ENCODE results near the gene PTDSS2.

GRCh38 chr11:508956-509355 lies 58.9 kb downstream of the PTDSS2 start:
- TF ChIP-seq, protein P1, sequence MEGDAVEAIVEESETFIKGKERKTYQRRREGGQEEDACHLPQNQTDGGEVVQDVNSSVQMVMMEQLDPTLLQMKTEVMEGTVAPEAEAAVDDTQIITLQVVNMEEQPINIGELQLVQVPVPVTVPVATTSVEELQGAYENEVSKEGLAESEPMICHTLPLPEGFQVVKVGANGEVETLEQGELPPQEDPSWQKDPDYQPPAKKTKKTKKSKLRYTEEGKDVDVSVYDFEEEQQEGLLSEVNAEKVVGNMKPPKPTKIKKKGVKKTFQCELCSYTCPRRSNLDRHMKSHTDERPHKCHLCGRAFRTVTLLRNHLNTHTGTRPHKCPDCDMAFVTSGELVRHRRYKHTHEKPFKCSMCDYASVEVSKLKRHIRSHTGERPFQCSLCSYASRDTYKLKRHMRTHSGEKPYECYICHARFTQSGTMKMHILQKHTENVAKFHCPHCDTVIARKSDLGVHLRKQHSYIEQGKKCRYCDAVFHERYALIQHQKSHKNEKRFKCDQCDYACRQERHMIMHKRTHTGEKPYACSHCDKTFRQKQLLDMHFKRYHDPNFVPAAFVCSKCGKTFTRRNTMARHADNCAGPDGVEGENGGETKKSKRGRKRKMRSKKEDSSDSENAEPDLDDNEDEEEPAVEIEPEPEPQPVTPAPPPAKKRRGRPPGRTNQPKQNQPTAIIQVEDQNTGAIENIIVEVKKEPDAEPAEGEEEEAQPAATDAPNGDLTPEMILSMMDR (IDR thresholded peaks at IDR 0.05; ENCODE audit: low read depth, low read length): no peak
- TF ChIP-seq MAX (IDR thresholded peaks at IDR 0.05; ENCODE audit: low read depth, low read length) (no peak), POLR2A (IDR thresholded peaks at IDR 0.05; ENCODE audit: extremely low read depth, insufficient read length) (no peak)

Data from NB4 (cell line).